ENCODE results near the gene SDCBP2.

The SDCBP2 gene

GRCh38 chr20:1310071-1310470 lies 18.9 kb downstream of the SDCBP2 start:
- DNase-seq, result no peak

- DNase-seq, result no peak
Observed at GRCh38 chr20:1309439-1309847, 19.5 kb downstream of the SDCBP2 start.

- no peak for DNase-seq
Observed at GRCh38 chr20:1308702-1309095, 20.2 kb downstream of the SDCBP2 start.

- no peak for DNase-seq
Observed at GRCh38 chr20:1308067-1308701, 20.8 kb downstream of the SDCBP2 start.

- DNase-seq, result no peak
Observed at GRCh38 chr20:1307571-1307971, 21.4 kb downstream of the SDCBP2 start.

- no peak for DNase-seq
Observed at GRCh38 chr20:1307171-1307570, 21.8 kb downstream of the SDCBP2 start.

- no peak for DNase-seq
Observed at GRCh38 chr20:1306316-1307135, 22.4 kb downstream of the SDCBP2 start.

GRCh38 chr20:1305712-1306111 lies 23.2 kb downstream of the SDCBP2 start:
- no peak for DNase-seq

- peak in 1 of 2 experiments; percentile 14 for DNase-seq
Observed at GRCh38 chr20:1304710-1305515, 24.0 kb downstream of the SDCBP2 start.

- no peak for DNase-seq
Observed at GRCh38 chr20:1302685-1303541, 26.0 kb downstream of the SDCBP2 start.

GRCh38 chr20:1301031-1301529 lies 27.9 kb downstream of the SDCBP2 start:
- no peak for DNase-seq

GRCh38 chr20:1300083-1300840 lies 28.7 kb downstream of the SDCBP2 start:
- no peak for DNase-seq

- DNase-seq, result no peak
Observed at GRCh38 chr20:1299522-1299921, 29.4 kb downstream of the SDCBP2 start.

GRCh38 chr20:1298888-1299511 lies 29.9 kb downstream of the SDCBP2 start:
- no peak for DNase-seq

GRCh38 chr20:1298166-1298565 lies 30.8 kb downstream of the SDCBP2 start:
- DNase-seq, result no peak

- no peak for DNase-seq
Observed at GRCh38 chr20:1297486-1297885, 31.5 kb downstream of the SDCBP2 start.

- DNase-seq, result no peak
Observed at GRCh38 chr20:1296922-1297321, 32.0 kb downstream of the SDCBP2 start.

GRCh38 chr20:1296117-1296610 lies 32.8 kb downstream of the SDCBP2 start:
- DNase-seq, result no peak

- DNase-seq, result no peak
Observed at GRCh38 chr20:1295276-1295930, 33.5 kb downstream of the SDCBP2 start.

- DNase-seq, result no peak
Observed at GRCh38 chr20:1294497-1294896, 34.4 kb downstream of the SDCBP2 start.

All from NCI-H187 (cell line).